ENCODE measurements around the gene B4GALT2. TPM values are rescaled to one million over a fixed set of nuclear protein-coding genes. Genes with fewer than 3 reads are reported as not detected.
A peak's percentile ranks its signal among the peaks of the same experiment; 100 is the strongest.

The B4GALT2 gene
- total and polyA plus RNA-seq, 10 of the 15 experiments (the other 5 are each of a cell fraction or from before 2014, with no cell fraction given): 0.98 to 61.0 (median 23.4) TPM

GRCh38 chr1:44030605-44031251 is 51.7 kb downstream of the B4GALT2 start (continued):
- TF ChIP-seq CTCF (IDR thresholded peaks at IDR 0.05 in 2 of 3, conservative IDR thresholded peaks at IDR 0.05 in 1 of 3; ENCODE audit: control insufficient read depth in 2 of 3, extremely low read depth in 1 of 3, insufficient read depth in 1 of 3, low read depth in 3 of 3, low read length in 3 of 3): peak in 2 of 3 experiments; percentile 22 to 40; a peak in 3 of 6 replicates
- TF ChIP-seq ZNF207 (IDR thresholded peaks at IDR 0.05; ENCODE audit: borderline replicate concordance): no peak
- TF ChIP-seq MLLT1 (IDR thresholded peaks at IDR 0.05): no peak
- TF ChIP-seq RUNX3 (IDR thresholded peaks at IDR 0.05; ENCODE audit: low read length): no peak
- TF ChIP-seq ATF7 (IDR thresholded peaks at IDR 0.05; ENCODE audit: low read depth): no peak
- no peak for TF ChIP-seq HCFC1 (IDR thresholded peaks at IDR 0.05; ENCODE audit: low read length)
- no peak for TF ChIP-seq STAT3 (IDR thresholded peaks at IDR 0.05; ENCODE audit: low read depth, low read length)
- no peak for TF ChIP-seq NFXL1 (IDR thresholded peaks at IDR 0.05; ENCODE audit: borderline replicate concordance)
- no peak for TF ChIP-seq BCL3 (IDR thresholded peaks at IDR 0.05; ENCODE audit: borderline replicate concordance, insufficient read depth, low read depth, low read length, poor library complexity, severe bottlenecking)
- no peak for TF ChIP-seq STAT1 (conservative IDR thresholded peaks at IDR 0.05)
- TF ChIP-seq POLR2AphosphoS5 (IDR thresholded peaks at IDR 0.05; ENCODE audit: low read length): no peak
- no peak for TF ChIP-seq CREM (IDR thresholded peaks at IDR 0.05; ENCODE audit: low read depth)
- TF ChIP-seq SP1 (IDR thresholded peaks at IDR 0.05; ENCODE audit: low read depth, low read length): no peak
- TF ChIP-seq CHD4 (IDR thresholded peaks at IDR 0.05): no peak
- no peak for TF ChIP-seq ZNF274 (IDR thresholded peaks at IDR 0.05; ENCODE audit: insufficient read depth, insufficient read length)
- TF ChIP-seq TCF3 (IDR thresholded peaks at IDR 0.05; ENCODE audit: borderline replicate concordance, insufficient read depth, low read depth, low read length): 0 out of 2 replicates have a peak, but pooled peaks have one; percentile 8
- TF ChIP-seq POU2F2 (IDR thresholded peaks at IDR 0.05; ENCODE audit: borderline replicate concordance, low read depth, low read length): no peak
- TF ChIP-seq ATF2 (IDR thresholded peaks at IDR 0.05; ENCODE audit: low read length): no peak
- no peak for TF ChIP-seq IKZF2 (IDR thresholded peaks at IDR 0.05)
- TF ChIP-seq SMC3 (IDR thresholded peaks at IDR 0.05; ENCODE audit: borderline replicate concordance, low read length): 0 out of 2 replicates have a peak, but pooled peaks have one; percentile 4
- no peak for TF ChIP-seq NFIC (IDR thresholded peaks at IDR 0.05; ENCODE audit: low read depth, low read length)
- TF ChIP-seq LARP7 (IDR thresholded peaks at IDR 0.05): no peak
- TF ChIP-seq IKZF1 (conservative IDR thresholded peaks at IDR 0.05): 0 out of 2 replicates have a peak, but pooled peaks have one; percentile 22
- TF ChIP-seq JUND (IDR thresholded peaks at IDR 0.05; ENCODE audit: low read depth, low read length): no peak
- TF ChIP-seq SUPT20H (IDR thresholded peaks at IDR 0.05; ENCODE audit: borderline replicate concordance, control insufficient read depth, low read depth, low read length): no peak

All from GM12878 (cell line).